GM21786 (cell line): ENCODE results near the gene MAGI1.

ENCODE experiments used
- ATAC-seq: cut with Tn5 transposase; IDR thresholded peaks from one replicate; pipeline ENCODE4 v1.9.1; 2021; ENCODE audit not compliant: unreplicated experiment

The MAGI1 gene

DNA sequence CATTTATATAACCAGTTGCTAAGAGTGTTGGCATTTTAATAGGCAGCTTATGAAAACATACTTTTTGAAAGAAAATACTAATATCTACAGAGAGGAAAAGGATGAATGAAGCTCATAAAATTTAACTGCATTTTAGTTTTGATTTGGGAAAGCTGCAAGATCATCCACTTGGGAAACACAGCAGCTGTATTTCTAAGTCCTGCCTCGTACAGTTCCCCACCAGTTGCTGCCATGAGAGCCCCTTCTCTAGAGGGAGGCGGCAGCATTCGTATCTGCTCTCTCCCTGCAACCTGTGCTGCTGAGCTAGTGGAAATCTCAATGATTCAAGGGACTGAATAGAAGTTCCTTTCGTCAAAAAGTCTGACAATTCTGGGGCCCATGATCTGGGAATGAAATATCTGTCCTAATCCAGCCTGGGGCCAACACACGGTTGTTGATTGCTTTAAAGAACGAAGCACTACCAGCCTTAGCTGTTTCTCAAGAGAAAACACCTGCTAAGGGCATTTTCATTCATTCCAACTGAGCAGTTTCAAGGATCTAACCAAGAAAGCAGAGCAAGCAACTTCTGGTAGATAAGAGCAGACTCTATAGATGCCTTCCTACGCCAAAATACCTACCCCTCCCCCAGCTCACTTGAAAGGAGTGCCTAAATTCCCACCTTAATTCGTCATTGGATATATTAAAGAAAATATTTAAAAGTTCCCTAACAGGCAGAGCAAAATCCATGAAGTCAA, 223.7 kb downstream of the MAGI1 start:
- ATAC-seq, result no peak

DNA sequence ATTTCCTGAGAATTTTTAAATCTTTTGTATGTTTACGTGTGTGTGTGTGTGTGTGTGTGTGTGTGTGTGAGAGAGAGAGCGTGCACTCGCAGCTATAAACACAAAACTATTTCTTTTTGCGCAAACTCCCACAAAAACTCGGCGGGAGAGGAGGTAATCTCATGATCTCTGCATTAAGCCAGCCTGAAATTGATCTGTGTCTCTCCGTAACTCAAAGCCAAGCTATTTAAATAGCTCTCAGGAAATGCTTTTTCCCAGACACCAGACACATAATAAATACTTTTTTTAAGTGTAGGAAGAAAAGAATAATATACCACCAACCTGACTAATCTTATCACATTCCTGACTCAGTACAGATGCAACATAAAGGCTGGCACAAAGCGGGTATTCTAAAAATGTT, 226.8 kb downstream of the MAGI1 start:
- ATAC-seq, result no peak

GRCh38 chr3:65811086-65811761, 227.5 kb downstream of the MAGI1 start:
- ATAC-seq, result no peak

DNA sequence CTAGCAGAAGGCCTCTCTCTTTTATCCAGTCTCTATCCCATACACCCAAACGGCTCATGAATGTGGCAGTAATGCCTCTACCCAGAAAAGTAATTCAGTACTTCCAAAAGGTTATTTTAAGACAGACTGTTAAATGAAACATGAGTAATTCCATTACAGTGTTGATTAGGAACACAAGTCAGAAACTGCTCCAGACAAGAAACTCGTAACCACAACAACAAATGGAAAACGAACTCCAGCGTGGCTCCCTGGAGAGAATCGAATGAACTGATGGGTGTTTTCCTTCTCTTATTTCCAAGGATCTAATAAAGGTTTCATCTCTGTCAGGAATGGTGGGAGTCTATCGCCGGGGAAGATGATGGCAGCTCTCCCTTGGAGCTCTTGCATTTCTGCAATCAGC, 228.4 kb downstream of the MAGI1 start:
- ATAC-seq, result no peak

- ATAC-seq, result no peak
Observed at GRCh38 chr3:65809641-65810150, 229.0 kb downstream of the MAGI1 start.

GRCh38 chr3:65808824-65809223, 229.9 kb downstream of the MAGI1 start:
- no peak for ATAC-seq

DNA sequence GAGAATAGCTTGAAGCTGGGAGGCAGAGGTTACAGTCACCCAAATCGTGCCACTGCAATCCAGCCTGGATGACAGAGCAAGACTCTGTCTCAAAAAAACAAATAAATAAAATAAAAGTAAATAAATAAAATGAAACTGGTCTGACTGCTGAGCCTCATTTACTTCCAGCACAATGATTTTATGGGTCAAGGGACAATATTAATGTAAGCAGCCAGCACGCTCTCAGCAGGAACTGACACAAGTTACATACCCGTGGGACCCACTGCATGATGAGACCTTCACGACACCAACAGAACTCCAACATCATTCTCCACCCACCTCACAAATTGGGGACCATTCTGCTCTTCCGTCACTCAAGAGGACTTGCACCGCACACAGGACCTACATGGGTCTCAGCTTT, 230.3 kb downstream of the MAGI1 start:
- no peak for ATAC-seq

GRCh38 chr3:65807225-65807624, 231.5 kb downstream of the MAGI1 start:
- no peak for ATAC-seq

GRCh38 chr3:65806600-65806999, 232.1 kb downstream of the MAGI1 start:
- no peak for ATAC-seq

DNA sequence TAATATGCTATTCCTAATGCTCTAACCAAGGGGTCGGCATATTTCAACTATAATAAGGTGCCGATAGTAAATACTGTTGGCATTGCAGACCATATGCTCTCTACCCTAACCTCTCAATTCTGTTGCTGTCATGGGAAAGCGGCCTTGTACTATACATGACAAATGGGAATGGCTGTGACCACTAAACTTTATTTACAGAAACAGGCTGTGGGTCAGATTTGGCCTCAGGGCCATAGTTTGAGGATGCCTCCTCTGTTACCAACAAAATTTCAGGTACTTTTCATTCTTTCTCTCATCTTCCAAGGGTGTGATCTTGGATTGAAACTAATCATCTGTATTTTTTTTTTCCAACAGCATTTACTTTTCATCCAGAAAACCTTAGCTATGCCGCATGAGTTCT, 242.0 kb downstream of the MAGI1 start:
- ATAC-seq, result no peak

- no peak for ATAC-seq
Observed at GRCh38 chr3:65795166-65795565, 243.6 kb downstream of the MAGI1 start.

DNA sequence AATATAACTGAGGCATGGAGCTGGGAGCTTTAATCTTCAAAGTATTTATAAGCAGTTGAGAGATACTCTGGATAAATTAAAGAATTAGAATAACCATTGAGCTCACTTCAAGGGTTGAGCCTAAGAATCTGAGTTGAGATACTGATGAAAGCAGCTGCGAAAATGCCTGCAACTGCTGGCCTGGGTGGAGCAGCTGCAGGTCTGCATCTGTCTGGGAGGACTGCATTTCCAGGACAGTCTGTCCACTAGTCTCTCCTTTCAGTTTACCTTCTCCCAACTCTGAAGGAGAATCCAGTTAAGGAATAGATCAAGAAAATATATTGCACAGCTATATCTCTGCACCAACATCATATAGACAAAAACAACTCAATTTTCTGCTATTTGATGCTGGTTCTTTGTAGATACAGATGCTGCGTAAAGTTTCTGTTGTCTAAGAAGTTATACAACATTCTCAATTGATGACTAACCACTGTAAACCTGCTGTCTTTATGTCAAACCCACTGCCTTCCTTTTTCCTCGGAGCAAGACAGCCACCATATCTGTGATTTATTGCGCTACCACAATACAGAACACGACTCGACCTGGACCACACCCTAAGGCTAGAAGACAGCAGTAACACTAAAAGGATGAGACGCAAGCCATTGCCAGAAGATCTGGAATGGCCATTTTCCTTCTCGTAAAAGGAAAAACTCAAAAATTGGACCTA, 245.1 kb downstream of the MAGI1 start:
- ATAC-seq, result no peak

DNA sequence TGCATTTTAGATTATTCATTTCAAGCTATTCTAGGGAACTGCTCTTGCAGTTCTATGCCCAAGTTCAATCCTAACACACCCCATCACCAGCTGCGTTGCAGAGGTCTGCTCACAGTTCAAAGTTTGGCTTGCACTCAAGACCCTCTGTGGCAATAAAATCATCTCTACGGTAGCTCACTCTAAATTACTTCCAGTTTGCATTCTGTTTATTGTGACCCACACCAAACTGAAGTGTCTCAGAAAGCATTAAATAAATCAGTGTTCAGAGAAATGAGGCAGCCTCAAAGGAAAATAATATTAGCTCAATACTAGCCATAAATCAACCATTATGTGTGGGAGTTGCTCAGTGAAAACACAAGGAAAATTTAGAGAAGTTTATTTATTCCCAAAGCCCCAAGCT, 250.3 kb downstream of the MAGI1 start:
- ATAC-seq, result no peak

- no peak for ATAC-seq
Observed at GRCh38 chr3:65787827-65788226, 250.9 kb downstream of the MAGI1 start.

DNA sequence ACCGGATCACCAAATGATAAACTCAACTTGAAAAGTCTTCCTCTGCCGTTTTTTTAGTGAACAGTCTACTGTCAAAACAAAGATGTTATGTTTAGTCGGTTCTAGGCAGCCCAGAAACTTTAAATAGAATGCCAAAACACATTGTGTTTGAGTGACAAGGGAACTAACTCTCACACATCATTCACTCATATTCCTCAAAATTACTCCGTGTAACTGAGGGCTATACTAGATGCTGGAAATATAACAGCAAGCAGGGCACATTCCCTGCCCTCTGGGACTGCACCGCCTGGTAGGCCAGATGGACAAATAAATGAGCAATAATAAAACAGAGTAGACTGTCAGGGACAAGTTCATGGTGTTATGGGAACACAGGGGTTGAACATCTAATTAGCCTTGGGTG, 251.4 kb downstream of the MAGI1 start:
- no peak for ATAC-seq

GRCh38 chr3:65786890-65787289, 251.8 kb downstream of the MAGI1 start:
- no peak for ATAC-seq

GRCh38 chr3:65785065-65785645, 253.6 kb downstream of the MAGI1 start:
- ATAC-seq, result no peak

- no peak for ATAC-seq
Observed at GRCh38 chr3:65783117-65783516, 255.6 kb downstream of the MAGI1 start.

DNA sequence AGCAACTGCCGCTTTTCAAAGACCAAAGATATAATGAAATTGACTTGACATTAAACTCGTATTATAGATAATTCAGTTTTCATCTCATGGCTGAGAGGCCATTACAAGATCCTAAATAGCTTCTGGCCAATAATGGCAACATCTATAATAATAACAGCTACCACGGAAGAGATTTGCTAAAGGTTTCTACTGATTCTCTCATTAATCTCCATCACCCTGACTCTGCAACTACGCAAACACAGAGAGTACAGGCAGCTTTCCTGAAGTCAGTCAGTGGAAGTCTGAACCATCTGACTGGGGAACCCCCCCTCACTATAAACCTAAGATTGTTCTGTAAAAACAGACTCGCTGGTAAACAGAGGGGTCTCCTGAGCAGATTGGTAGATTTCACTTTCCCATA, 257.1 kb downstream of the MAGI1 start:
- no peak for ATAC-seq

DNA sequence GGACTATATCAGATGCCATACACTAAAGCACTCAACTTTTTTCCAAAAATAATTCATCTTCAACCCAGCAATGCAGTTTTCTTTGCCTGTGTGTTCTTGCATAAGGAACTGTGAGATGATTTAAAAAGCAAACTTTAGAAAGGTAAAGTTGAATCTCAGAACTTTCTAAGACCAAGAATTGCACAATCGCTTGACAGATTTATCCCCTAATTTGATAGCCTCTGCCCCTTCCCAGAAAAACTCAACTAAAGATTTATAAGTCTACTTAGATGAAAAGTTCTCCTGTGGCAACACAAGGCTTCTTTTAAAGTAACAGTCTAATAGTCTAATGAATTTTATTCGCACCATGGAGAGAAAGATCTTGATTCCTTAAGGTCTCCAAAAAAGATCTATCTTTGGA, 259.3 kb downstream of the MAGI1 start:
- no peak for ATAC-seq

- no peak for ATAC-seq
Observed at GRCh38 chr3:65778968-65779367, 259.8 kb downstream of the MAGI1 start.

GRCh38 chr3:65777050-65777449, 261.7 kb downstream of the MAGI1 start:
- no peak for ATAC-seq
